GM21786 (cell line): ENCODE measurements around the gene PRDM16.

ENCODE experiments used
- ATAC-seq: cut with Tn5 transposase; IDR thresholded peaks from one replicate; pipeline ENCODE4 v1.9.1; 2021; ENCODE audit not compliant: unreplicated experiment

Gene PRDM16

GRCh38 chr1:3402258-3403010 is 333.4 kb downstream of the PRDM16 start:
- no peak for ATAC-seq

GRCh38 chr1:3403011-3403345 is 334.0 kb downstream of the PRDM16 start:
- no peak for ATAC-seq

GRCh38 chr1:3403388-3404231 is 334.6 kb downstream of the PRDM16 start:
- no peak for ATAC-seq

GRCh38 chr1:3404301-3404700 is 335.3 kb downstream of the PRDM16 start:
- no peak for ATAC-seq

- ATAC-seq, result no peak
These were observed 335.8 kb downstream of the PRDM16 start for GRCh38 chr1:3404801-3405200.

GRCh38 chr1:3405491-3405890 is 336.5 kb downstream of the PRDM16 start:
- no peak for ATAC-seq

GRCh38 chr1:3405974-3406867 is 337.2 kb downstream of the PRDM16 start:
- ATAC-seq, result no peak

GRCh38 chr1:3407021-3407420 is 338.0 kb downstream of the PRDM16 start:
- ATAC-seq, result no peak

- ATAC-seq, result no peak
These were observed 339.8 kb downstream of the PRDM16 start for GRCh38 chr1:3408751-3409266.

- ATAC-seq, result no peak
These were observed 340.6 kb downstream of the PRDM16 start for GRCh38 chr1:3409366-3410141.

- no peak for ATAC-seq
These were observed 341.3 kb downstream of the PRDM16 start for GRCh38 chr1:3410142-3410925.

GRCh38 chr1:3411806-3412205 is 342.8 kb downstream of the PRDM16 start:
- ATAC-seq, result no peak

- no peak for ATAC-seq
These were observed 343.4 kb downstream of the PRDM16 start for GRCh38 chr1:3412376-3412775.

GRCh38 chr1:3413975-3414710 is 345.1 kb downstream of the PRDM16 start:
- no peak for ATAC-seq

GRCh38 chr1:3415260-3416090 is 346.5 kb downstream of the PRDM16 start:
- no peak for ATAC-seq

- ATAC-seq, result no peak
These were observed 348.2 kb downstream of the PRDM16 start for GRCh38 chr1:3417082-3417739.

- no peak for ATAC-seq
These were observed 348.9 kb downstream of the PRDM16 start for GRCh38 chr1:3417934-3418333.

GRCh38 chr1:3418600-3418999 is 349.6 kb downstream of the PRDM16 start:
- ATAC-seq, result no peak
